PC-9 (cell line): ENCODE results near the gene IGFBP6.

Source experiments
- EZH2 ChIP-seq: fragments of 200-600 bp; sonication (generic); IDR thresholded peaks from 2 replicates; pipeline ENCODE4 v1.8.0; 2017; ENCODE audit warnings: antibody characterized with exemption, low read depth
- TF ChIP-seq, protein P1 (sequence below): fragments of 200-600 bp; sonication (generic); conservative IDR thresholded peaks from 2 replicates; pipeline ENCODE4 v1.6.1; 2017; ENCODE audit warnings: mixed run types, antibody characterized with exemption, mild to moderate bottlenecking, moderate library complexity

DNA sequence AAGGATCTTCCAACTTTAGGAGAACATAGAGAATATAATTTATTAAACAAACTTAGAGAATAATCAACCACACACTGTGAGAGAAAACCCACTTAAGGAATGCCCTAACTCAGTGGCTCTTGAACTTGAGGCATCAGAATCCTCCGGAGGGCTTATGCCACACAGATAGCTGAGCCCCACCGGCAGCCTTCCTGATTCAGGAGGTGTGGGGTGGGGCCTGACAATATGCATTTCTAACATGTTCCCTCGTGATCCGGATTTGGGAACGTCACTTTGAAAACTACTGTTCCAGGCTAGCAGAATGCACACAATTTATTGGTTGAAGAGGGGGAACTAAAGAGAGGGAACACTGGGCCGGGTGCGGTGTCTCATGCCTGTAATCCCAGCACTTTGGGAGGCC is 3.8 kb downstream of the IGFBP6 start:
- TF ChIP-seq, protein P1, sequence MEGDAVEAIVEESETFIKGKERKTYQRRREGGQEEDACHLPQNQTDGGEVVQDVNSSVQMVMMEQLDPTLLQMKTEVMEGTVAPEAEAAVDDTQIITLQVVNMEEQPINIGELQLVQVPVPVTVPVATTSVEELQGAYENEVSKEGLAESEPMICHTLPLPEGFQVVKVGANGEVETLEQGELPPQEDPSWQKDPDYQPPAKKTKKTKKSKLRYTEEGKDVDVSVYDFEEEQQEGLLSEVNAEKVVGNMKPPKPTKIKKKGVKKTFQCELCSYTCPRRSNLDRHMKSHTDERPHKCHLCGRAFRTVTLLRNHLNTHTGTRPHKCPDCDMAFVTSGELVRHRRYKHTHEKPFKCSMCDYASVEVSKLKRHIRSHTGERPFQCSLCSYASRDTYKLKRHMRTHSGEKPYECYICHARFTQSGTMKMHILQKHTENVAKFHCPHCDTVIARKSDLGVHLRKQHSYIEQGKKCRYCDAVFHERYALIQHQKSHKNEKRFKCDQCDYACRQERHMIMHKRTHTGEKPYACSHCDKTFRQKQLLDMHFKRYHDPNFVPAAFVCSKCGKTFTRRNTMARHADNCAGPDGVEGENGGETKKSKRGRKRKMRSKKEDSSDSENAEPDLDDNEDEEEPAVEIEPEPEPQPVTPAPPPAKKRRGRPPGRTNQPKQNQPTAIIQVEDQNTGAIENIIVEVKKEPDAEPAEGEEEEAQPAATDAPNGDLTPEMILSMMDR = no peak
- no peak for TF ChIP-seq EZH2
